WTC11 (cell line): ENCODE data around the gene MRPS22. TPM values are rescaled to one million over a fixed set of nuclear protein-coding genes. Genes with fewer than 3 reads are reported as not detected.

Experiments used
- ATAC-seq: fragments of 200-7000 bp; cut with Tn5 transposase; 2 replicates; pipeline ENCODE4 v1.10.0; 2021; ENCODE audit warnings: mild to moderate bottlenecking, moderate library complexity
- CTCF ChIA-PET: fragments of 300-600 bp; sonication (Branson Sonifier 250); formaldehyde crosslinking; loops from one replicate; lab custom pipeline; 2021; ENCODE audit warnings: antibody characterized with exemption; lab: Charles Lee
- POLR2A ChIA-PET: fragments of 350-600 bp; sonication (Branson Sonifier 250); formaldehyde crosslinking; loops from one replicate; lab custom pipeline; 2021; ENCODE audit warnings: antibody characterized with exemption; lab: Charles Lee
- DNase-seq: peaks from one replicate; pipeline ENCODE4 v3.0.0; 2021; ENCODE audit warnings: low spot score
- H3K27ac Mint-ChIP-seq: 2 replicates; pipeline ENCODE4 v1.8.0; 2021; ENCODE audit warnings: mixed read lengths
- H3K27me3 Mint-ChIP-seq: 2 replicates; pipeline ENCODE4 v1.8.0; 2021; ENCODE audit warnings: low read depth, mild to moderate bottlenecking, moderate library complexity, mixed read lengths
- H3K36me3 Mint-ChIP-seq: 2 replicates; pipeline ENCODE4 v1.8.0; 2021; ENCODE audit warnings: mixed read lengths
- H3K4me1 Mint-ChIP-seq: 2 replicates; pipeline ENCODE4 v1.8.0; 2022; ENCODE audit warnings: mixed read lengths
- H3K4me3 Mint-ChIP-seq: 2 replicates; pipeline ENCODE4 v1.8.0; 2021; ENCODE audit warnings: mild to moderate bottlenecking, moderate library complexity, mixed read lengths
- H3K9me3 Mint-ChIP-seq: 2 replicates; pipeline ENCODE4 v1.8.0; 2021; ENCODE audit warnings: mixed read lengths
- AFF4 ChIP-seq: sonication (generic); formaldehyde crosslinking; IDR thresholded peaks from 2 replicates; pipeline ENCODE4 v1.8.1; 2023; ENCODE audit warnings: mild to moderate bottlenecking, missing genetic modification reagents, borderline replicate concordance
- ARID4B ChIP-seq: sonication (generic); formaldehyde crosslinking; IDR thresholded peaks from 2 replicates; pipeline ENCODE4 v1.8.0; 2023; ENCODE audit warnings: missing genetic modification reagents, mild to moderate bottlenecking, borderline replicate concordance
- ATF1 ChIP-seq: sonication (generic); formaldehyde crosslinking; IDR thresholded peaks from 2 replicates; pipeline ENCODE4 v1.8.1; 2023; ENCODE audit warnings: mild to moderate bottlenecking, moderate library complexity, missing genetic modification reagents
- CDX4 ChIP-seq: fragments of 250-450 bp; sonication (Bioruptor Pico); IDR thresholded peaks from 2 replicates; pipeline ENCODE4 v1.9.0; 2021; ENCODE audit warnings: moderate library complexity, mild to moderate bottlenecking, inconsistent platforms, borderline replicate concordance
- CREB1 ChIP-seq: sonication (generic); formaldehyde crosslinking; IDR thresholded peaks from 2 replicates; pipeline ENCODE4 v1.8.0; 2023; ENCODE audit warnings: mild to moderate bottlenecking, missing genetic modification reagents
- FOXP1 ChIP-seq: sonication (generic); formaldehyde crosslinking; IDR thresholded peaks from 2 replicates; pipeline ENCODE4 v1.8.0; 2022; ENCODE audit warnings: missing genetic modification reagents, mild to moderate bottlenecking, moderate library complexity, borderline replicate concordance
- GTF2I ChIP-seq: fragments of 250-450 bp; sonication (Bioruptor Pico); conservative IDR thresholded peaks from 2 replicates; pipeline ENCODE4 v1.4.0; 2021; ENCODE audit warnings: mild to moderate bottlenecking
- JUN ChIP-seq: sonication (generic); formaldehyde crosslinking; IDR thresholded peaks from 2 replicates; pipeline ENCODE4 v1.8.0; 2023; ENCODE audit warnings: mild to moderate bottlenecking, missing genetic modification reagents
- MLX ChIP-seq: sonication (generic); formaldehyde crosslinking; IDR thresholded peaks from 2 replicates; pipeline ENCODE4 v1.8.1; 2023; ENCODE audit warnings: mild to moderate bottlenecking, missing genetic modification reagents, moderate library complexity
- MXD4 ChIP-seq: fragments of 250-450 bp; sonication (Bioruptor Pico); IDR thresholded peaks from 2 replicates; pipeline ENCODE4 v1.8.0; 2021; ENCODE audit warnings: mild to moderate bottlenecking, moderate library complexity, borderline replicate concordance
- NR2C2 ChIP-seq: sonication (generic); formaldehyde crosslinking; IDR thresholded peaks from 2 replicates; pipeline ENCODE4 v1.8.0; 2022; ENCODE audit warnings: mild to moderate bottlenecking, missing genetic modification reagents
- SP1 ChIP-seq: sonication (generic); formaldehyde crosslinking; conservative IDR thresholded peaks from 2 replicates; pipeline ENCODE4 v1.8.1; 2022; ENCODE audit warnings: missing genetic modification reagents
- TEAD4 ChIP-seq: sonication (generic); formaldehyde crosslinking; IDR thresholded peaks from 2 replicates; pipeline ENCODE4 v1.8.0; 2022; ENCODE audit warnings: mild to moderate bottlenecking, missing genetic modification reagents
- ZBTB21 ChIP-seq: sonication (generic); formaldehyde crosslinking; IDR thresholded peaks from 2 replicates; pipeline ENCODE4 v1.8.1; 2023; ENCODE audit warnings: mild to moderate bottlenecking, missing genetic modification reagents, borderline replicate concordance
- ZNF396 ChIP-seq: fragments of 250-450 bp; sonication (Bioruptor Pico); IDR thresholded peaks from 2 replicates; pipeline ENCODE4 v1.8.0; 2021; ENCODE audit warnings: mild to moderate bottlenecking, moderate library complexity, borderline replicate concordance
- total RNA-seq: library from RNA; stranded (reverse); gene quantifications from 3 replicates; pipeline ENCODE4 v1.2.3, GENCODE V29; 2021

MRPS22 gene
- total RNA-seq, 1 experiment from 2014 or later, result 44.6 TPM

- TF ChIP-seq SP1 (CRISPR knock-in tag) (no peak), NR2C2 (CRISPR knock-in tag) (no peak)
- DNase-seq, result no peak
- H3K9me3 Mint-ChIP-seq, result no peaks in the 10 kb centered on the region
- no peaks in the 10 kb centered on the region; the same call in 1 of the 2 replicates for H3K27me3 Mint-ChIP-seq
- no peaks in the 10 kb centered on the region for H3K36me3 Mint-ChIP-seq
- H3K27ac Mint-ChIP-seq, result no peak overlapping the region
- POLR2A ChIA-PET, result no interaction called here
- H3K4me3 Mint-ChIP-seq, result no peak overlapping the region
- ATAC-seq, result no peak
- CTCF ChIA-PET, result interaction anchor here (0.6 to 5.6 kb wide), 5 partner anchors 11 to 829 kb away, joined by 3 to 36 read pairs (median 3); no protein-coding TSS in a partner anchor
- peaks cover 15% of the 10 kb centered on the region for H3K4me1 Mint-ChIP-seq
These were observed 35.9 kb upstream of the MRPS22 start for GRCh38 chr3:139307601-139308555.

GRCh38 chr3:139308560-139308959 is 35.3 kb upstream of the MRPS22 start:
- no peaks in the 10 kb centered on the region for H3K9me3 Mint-ChIP-seq
- peaks cover 16% of the 10 kb centered on the region for H3K4me1 Mint-ChIP-seq
- H3K36me3 Mint-ChIP-seq, result no peaks in the 10 kb centered on the region
- no peak overlapping the region for H3K27ac Mint-ChIP-seq
- ATAC-seq (no peak), DNase-seq (no peak)
- TF ChIP-seq ARID4B (CRISPR knock-in tag) (no peak), ATF1 (CRISPR knock-in tag) (no peak), ZBTB21 (CRISPR knock-in tag) (no peak), TEAD4 (CRISPR knock-in tag) (no peak), CREB1 (CRISPR knock-in tag) (no peak), AFF4 (no peak), CDX4 (CRISPR knock-in tag) (no peak)
- ChIA-PET CTCF (interaction anchor here (1.1 to 5.6 kb wide), 3 partner anchors 11 to 829 kb away, joined by 3 to 36 read pairs (median 3); no protein-coding TSS in a partner anchor), POLR2A (no interaction called here)
- no peaks in the 10 kb centered on the region; the same call in 1 of the 2 replicates for H3K27me3 Mint-ChIP-seq
- H3K4me3 Mint-ChIP-seq, result no peak overlapping the region

- H3K27me3 Mint-ChIP-seq, result no peaks in the 10 kb centered on the region; the same call in 1 of the 2 replicates
- no peaks in the 10 kb centered on the region for H3K9me3 Mint-ChIP-seq
- ATAC-seq (no peak), DNase-seq (no peak)
- H3K4me1 Mint-ChIP-seq, result peaks cover 20% of the 10 kb centered on the region
- no peak overlapping the region for H3K4me3 Mint-ChIP-seq
- ChIA-PET CTCF (interaction anchor here (1.1 to 5.6 kb wide), 3 partner anchors 10 to 830 kb away, joined by 3 to 36 read pairs (median 3); no protein-coding TSS in a partner anchor), POLR2A (interaction anchor here (0.8 kb wide), 1 partner anchor 64 kb away, joined by 4 read pairs; no protein-coding TSS in a partner anchor)
- H3K36me3 Mint-ChIP-seq, result no peaks in the 10 kb centered on the region
- no peak overlapping the region for H3K27ac Mint-ChIP-seq
- TF ChIP-seq FOXP1 (no peak), JUN (CRISPR knock-in tag) (no peak), GTF2I (CRISPR knock-in tag) (no peak), CREB1 (CRISPR knock-in tag) (no peak), ZNF396 (CRISPR knock-in tag) (no peak), MLX (CRISPR knock-in tag) (no peak), MXD4 (no peak)
These were observed 34.7 kb upstream of the MRPS22 start for GRCh38 chr3:139309061-139309591.
